ENCODE results near the gene KCP. TPM values are rescaled to one million over a fixed set of nuclear protein-coding genes. Genes with fewer than 3 reads are reported as not detected.

KCP gene
- total RNA-seq, 1 experiment from 2014 or later, result 5.3 TPM

DNA sequence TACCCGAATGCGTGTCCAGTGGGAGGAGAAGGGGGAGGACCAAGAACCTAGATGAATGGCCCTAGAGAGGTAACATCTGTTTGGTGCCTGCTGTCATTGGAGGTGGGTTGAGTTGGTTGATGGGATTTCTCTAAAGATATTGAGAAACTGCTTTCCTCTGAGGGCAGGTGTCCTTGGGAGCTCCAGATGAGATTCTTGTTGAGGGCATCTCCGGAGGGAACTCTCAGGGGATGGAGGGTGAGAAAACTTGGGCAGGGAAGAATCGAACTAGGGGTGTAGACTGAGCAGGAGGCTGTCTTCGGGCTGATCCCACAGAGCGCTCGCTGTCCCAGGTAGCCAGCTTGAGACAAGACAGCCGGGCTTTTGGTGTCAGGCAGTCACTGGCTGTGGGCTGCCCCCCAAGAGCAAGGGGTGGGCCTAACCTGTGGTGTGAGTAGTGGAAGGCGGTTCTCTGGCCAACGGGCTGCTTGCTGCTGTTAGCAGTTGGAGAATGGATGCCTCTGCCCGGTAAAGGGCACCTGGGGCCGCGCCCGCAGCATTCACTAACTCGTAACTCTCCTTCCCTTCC lies 30.9 kb upstream of the KCP start:
- H3K18ac ChIP-seq (ENCODE audit: insufficient read length, low read depth, low read length), result no peak overlapping the region
- H3K27me3 ChIP-seq (ENCODE audit: insufficient read depth, low read length), result peaks cover 20% of the 10 kb centered on the region; the same call in 1 of the 2 replicates

More for the DNA sequence above, 30.9 kb upstream of the KCP start:
- no peaks in the 10 kb centered on the region for H3K4me1 ChIP-seq (ENCODE audit: insufficient read depth, low read length)
- H4K91ac ChIP-seq (ENCODE audit: insufficient read length, low read depth, low read length), result no peak overlapping the region
- H3K4ac ChIP-seq (ENCODE audit: low read depth, low read length), result no peak overlapping the region
- DNase-seq, result no peak
- H2BK120ac ChIP-seq (ENCODE audit: low read depth, low read length, poor library complexity, severe bottlenecking), result no peak overlapping the region
- H3K27me3 Mint-ChIP-seq (ENCODE audit: low read depth), result peaks cover 55% of the 10 kb centered on the region
- no peaks in the 10 kb centered on the region for H4K20me1 ChIP-seq (ENCODE audit: control insufficient read depth, insufficient read depth, insufficient read length)
- no peaks in the 10 kb centered on the region for H3K9me3 ChIP-seq (ENCODE audit: control insufficient read depth, low read depth, low read length)
- H3K14ac ChIP-seq (ENCODE audit: insufficient read depth, low read length), result no peak overlapping the region
- no peak overlapping the region for H4K5ac ChIP-seq (ENCODE audit: insufficient read length, low read depth, low read length)
- no CpG with 5 or more reads among the region's 15 CpGs for WGBS (ENCODE audit: extremely low coverage, insufficient read length, low lambda C conversion rate)
- H3K79me2 ChIP-seq (ENCODE audit: insufficient read depth, low read length), result no peaks in the 10 kb centered on the region
- TF ChIP-seq, protein P1, sequence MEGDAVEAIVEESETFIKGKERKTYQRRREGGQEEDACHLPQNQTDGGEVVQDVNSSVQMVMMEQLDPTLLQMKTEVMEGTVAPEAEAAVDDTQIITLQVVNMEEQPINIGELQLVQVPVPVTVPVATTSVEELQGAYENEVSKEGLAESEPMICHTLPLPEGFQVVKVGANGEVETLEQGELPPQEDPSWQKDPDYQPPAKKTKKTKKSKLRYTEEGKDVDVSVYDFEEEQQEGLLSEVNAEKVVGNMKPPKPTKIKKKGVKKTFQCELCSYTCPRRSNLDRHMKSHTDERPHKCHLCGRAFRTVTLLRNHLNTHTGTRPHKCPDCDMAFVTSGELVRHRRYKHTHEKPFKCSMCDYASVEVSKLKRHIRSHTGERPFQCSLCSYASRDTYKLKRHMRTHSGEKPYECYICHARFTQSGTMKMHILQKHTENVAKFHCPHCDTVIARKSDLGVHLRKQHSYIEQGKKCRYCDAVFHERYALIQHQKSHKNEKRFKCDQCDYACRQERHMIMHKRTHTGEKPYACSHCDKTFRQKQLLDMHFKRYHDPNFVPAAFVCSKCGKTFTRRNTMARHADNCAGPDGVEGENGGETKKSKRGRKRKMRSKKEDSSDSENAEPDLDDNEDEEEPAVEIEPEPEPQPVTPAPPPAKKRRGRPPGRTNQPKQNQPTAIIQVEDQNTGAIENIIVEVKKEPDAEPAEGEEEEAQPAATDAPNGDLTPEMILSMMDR (conservative IDR thresholded peaks at IDR 0.05), result no peak
- H3K27ac Mint-ChIP-seq, result no peak overlapping the region
- no peak overlapping the region for H3K9ac ChIP-seq (ENCODE audit: extremely low read depth, insufficient read length, low read length)
- no peak overlapping the region for H2AK5ac ChIP-seq (ENCODE audit: insufficient read length, low read length)
- H2BK20ac ChIP-seq (ENCODE audit: low read depth, low read length, poor library complexity, severe bottlenecking), result no peak overlapping the region
- no peaks in the 10 kb centered on the region for H3K36me3 Mint-ChIP-seq (ENCODE audit: insufficient read depth in 1 of 3, low read depth in 3 of 3)
- no peaks in the 10 kb centered on the region for H3K79me1 ChIP-seq (ENCODE audit: insufficient read depth, low read depth, low read length, poor library complexity, severe bottlenecking)
- no peak overlapping the region for H3T11ph ChIP-seq (ENCODE audit: low read length)
- H3K27ac ChIP-seq (ENCODE audit: insufficient read length, low read depth, low read length), result no peak overlapping the region
- no peak overlapping the region for H2BK12ac ChIP-seq (ENCODE audit: insufficient read length, low read depth, low read length)
- peaks cover 10 to 16% of the 10 kb centered on the region in 2 experiments for H3K4me1 Mint-ChIP-seq
- H2BK15ac ChIP-seq (ENCODE audit: low read depth, low read length), result no peak overlapping the region
- H3K4me2 ChIP-seq (ENCODE audit: insufficient read depth, insufficient read length, low read length), result no peak overlapping the region
- H2AFZ ChIP-seq (ENCODE audit: low read length), result no peak overlapping the region
- no peak overlapping the region for H4K8ac ChIP-seq (replicated peaks; ENCODE audit: insufficient read length, low read depth, low read length)
- no peak overlapping the region for H3K4me3 Mint-ChIP-seq
- H3K23ac ChIP-seq (ENCODE audit: insufficient read length, low read depth, low read length), result no peak overlapping the region
- H2BK5ac ChIP-seq (ENCODE audit: insufficient read length, low read length), result no peak overlapping the region
- 0 out of 5 replicates have a peak, but pooled peaks cover 0 to 2% of the 10 kb centered on the region in 2 experiments for H3K9me3 Mint-ChIP-seq
- peaks cover 5% of the 10 kb centered on the region for H3K23me2 ChIP-seq (ENCODE audit: insufficient read length, low read depth, low read length, poor library complexity, severe bottlenecking)
- H3K56ac ChIP-seq (ENCODE audit: insufficient read length, low read depth, low read length), result no peak overlapping the region
